WERI-Rb-1 (cell line): ENCODE data around the gene FAM24B.

ENCODE experiments used
- DNase-seq: peaks from one replicate; pipeline ENCODE4 v3.0.0-alpha.2; 2020
- H3K27ac ChIP-seq: fragments of 250-450 bp; sonication (Bioruptor Pico); 2 replicates; pipeline ENCODE4 v1.5.1; 2020; ENCODE audit warnings: mild to moderate bottlenecking, moderate library complexity
- H3K27me3 ChIP-seq: fragments of 250-450 bp; sonication (Bioruptor Pico); 2 replicates; pipeline ENCODE4 v1.5.1; 2021; ENCODE audit warnings: mild to moderate bottlenecking, low read depth, moderate library complexity; ENCODE audit not compliant: insufficient read depth, severe bottlenecking
- H3K36me3 ChIP-seq: fragments of 250-450 bp; sonication (Bioruptor Pico); 2 replicates; pipeline ENCODE4 v1.5.1; 2020; ENCODE audit warnings: mild to moderate bottlenecking, moderate library complexity
- H3K4me3 ChIP-seq: 2 replicates; pipeline ENCODE4 v1.5.1; 2011; ENCODE audit warnings: low read depth, mild to moderate bottlenecking, control low read depth, low read length
- H3K9me3 ChIP-seq: fragments of 250-450 bp; sonication (Bioruptor Pico); 2 replicates; pipeline ENCODE4 v1.5.1; 2021; ENCODE audit warnings: mild to moderate bottlenecking, moderate library complexity; ENCODE audit not compliant: severe bottlenecking
- CTCF ChIP-seq: IDR thresholded peaks from 2 replicates; pipeline ENCODE4 v1.5.1; 2011; ENCODE audit warnings: low read depth, mild to moderate bottlenecking, control low read depth, inconsistent platforms, low read length

Gene FAM24B

GRCh38 chr10:122802282-122802681, 77.1 kb downstream of the FAM24B start:
- Histone ChIP-seq H3K27me3 (no peaks in the 10 kb centered on the region), H3K27ac (no peak overlapping the region), H3K4me3 (no peak overlapping the region), H3K9me3 (no peaks in the 10 kb centered on the region), H3K36me3 (no peaks in the 10 kb centered on the region)
- TF ChIP-seq CTCF, result no peak
- DNase-seq, result no peak
